ENCODE measurements around the gene RNF220.

DNA sequence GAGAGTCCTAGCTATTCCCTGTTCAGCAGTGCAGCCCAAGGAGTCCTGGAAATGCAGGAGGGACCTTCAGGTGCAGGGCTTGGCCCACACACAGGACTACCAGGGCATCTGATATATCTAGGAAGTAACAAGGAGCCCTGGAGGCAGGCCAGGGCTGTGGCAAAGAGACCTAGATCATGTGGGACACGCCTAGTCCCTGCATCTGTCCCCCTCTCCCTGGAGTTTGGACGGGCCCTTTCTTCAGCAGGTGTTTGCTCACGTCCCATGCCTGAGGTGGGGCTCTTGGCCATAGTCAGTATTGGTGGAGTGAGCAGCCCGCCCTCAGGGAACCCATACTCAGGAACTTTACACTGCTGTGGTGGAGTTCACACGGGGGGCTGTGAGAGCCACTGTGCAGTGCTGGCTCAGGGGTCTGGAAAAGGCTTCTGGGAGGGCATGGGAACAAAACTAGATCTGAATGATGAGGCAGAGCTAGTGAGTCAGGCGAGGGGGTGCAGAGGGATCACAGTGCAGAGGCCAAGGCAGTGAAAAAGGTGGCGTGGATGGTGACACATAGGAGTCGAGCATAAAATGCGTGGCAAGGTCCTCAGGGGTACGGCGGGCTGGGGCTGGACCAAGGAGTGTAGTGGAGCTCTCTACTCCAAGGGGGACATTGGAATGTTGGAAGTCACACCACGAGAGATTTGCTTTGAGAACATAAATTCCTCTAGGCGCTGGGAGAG is 243.6 kb downstream of the RNF220 start:
- no peak for TF ChIP-seq EZH2 (IDR thresholded peaks at IDR 0.05; ENCODE audit: insufficient read depth, poor library complexity, severe bottlenecking)
- TF ChIP-seq EZH2phosphoT487 (IDR thresholded peaks at IDR 0.05; ENCODE audit: insufficient read depth, low read depth) = no peak
